AG04450 (cell line): Measurements from ENCODE around the gene XPR1. TPM values are rescaled to one million over a fixed set of nuclear protein-coding genes. Genes with fewer than 3 reads are reported as not detected.
A peak's percentile ranks its signal among the peaks of the same experiment; 100 is the strongest.

Source experiments
- CTCF ChIA-PET: fragments of 300-600, 350-600 bp; formaldehyde crosslinking; extraction: SDS; loops from one replicate; lab custom pipeline; 2022; ENCODE audit warnings: antibody characterized with exemption, inconsistent platforms; lab: Charles Lee
- POLR2A ChIA-PET: fragments of 350-600 bp; formaldehyde crosslinking; extraction: SDS; loops from one replicate; lab custom pipeline; 2021; ENCODE audit warnings: antibody characterized with exemption, inconsistent platforms; lab: Yijun Ruan, JAX
- DNase-seq: peaks from one replicate; pipeline ENCODE4 v3.0.0-alpha.2; 2011; ENCODE audit warnings: low read depth, low spot score
- H3K27ac ChIP-seq: one replicate; pipeline ENCODE4 v1.5.1; 2012; ENCODE audit warnings: low read depth, low read length, control low read depth
- H3K27me3 ChIP-seq: one replicate; pipeline ENCODE4 v1.6.0; 2012; ENCODE audit warnings: low read length; ENCODE audit not compliant: control insufficient read depth, insufficient read depth
- H3K4me3 ChIP-seq: 2 replicates; pipeline ENCODE4 v1.5.1; 2011; ENCODE audit warnings: mild to moderate bottlenecking, low read depth, low read length, control low read depth
- H3K9me3 ChIP-seq: 2 replicates; pipeline ENCODE4 v1.5.1; 2012; ENCODE audit warnings: low read length; ENCODE audit not compliant: control insufficient read depth, insufficient read depth
- CTCF ChIP-seq: IDR thresholded peaks from 2 replicates; pipeline ENCODE4 v1.5.1; 2011; ENCODE audit warnings: low read depth, low read length, control low read depth, inconsistent platforms
- polyA plus RNA-seq: library from polyadenylated mRNA; depleted of rRNA; stranded (reverse); fragments of >200 nt; gene quantifications from 2 replicates; pipeline ENCODE4 v1.2.3, GENCODE V29; 2011

XPR1 gene
- polyA plus RNA-seq, 1 experiment = 63.2 TPM

DNA sequence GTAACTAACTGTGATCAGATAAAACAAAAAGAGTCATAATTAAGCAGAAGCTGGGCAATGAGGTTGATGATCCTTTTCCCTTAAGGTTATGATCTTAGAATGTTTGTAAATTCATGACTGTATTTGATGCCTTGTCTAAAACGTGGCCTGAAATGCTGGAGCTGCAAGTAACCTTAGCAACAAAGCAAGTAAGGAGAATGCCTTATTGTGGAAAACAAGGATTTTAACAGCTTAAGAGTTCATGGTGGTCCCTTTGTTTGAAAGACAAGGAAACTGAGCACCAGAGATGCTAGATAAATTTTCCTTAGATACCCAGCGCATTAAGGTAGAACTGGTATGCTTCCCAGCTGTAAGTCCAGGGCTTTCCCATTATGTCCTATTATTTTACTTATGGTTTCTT is 25.7 kb upstream of the XPR1 start:
- ChIA-PET POLR2A (no interaction called here), CTCF (no interaction called here)
- Histone ChIP-seq H3K9me3 (no peaks in the 10 kb centered on the region), H3K27me3 (no peaks in the 10 kb centered on the region), H3K4me3 (no peak overlapping the region), H3K27ac (no peak overlapping the region)
- DNase-seq = no peak
- no peak for TF ChIP-seq CTCF

GRCh38 chr1:180609643-180610555 is 21.9 kb upstream of the XPR1 start:
- TF ChIP-seq CTCF = no peak
- DNase-seq = no peak
- no peak overlapping the region for H3K4me3 ChIP-seq
- H3K9me3 ChIP-seq = no peaks in the 10 kb centered on the region
- no peaks in the 10 kb centered on the region for H3K27me3 ChIP-seq
- POLR2A ChIA-PET = no interaction called here
- peak overlapping the region; percentile 32 for H3K27ac ChIP-seq
- CTCF ChIA-PET = interaction anchor here (0.6 to 1.5 kb wide), 5 partner anchors 11 to 253 kb away, joined by 3 to 4 read pairs (median 3); no protein-coding TSS in a partner anchor

DNA sequence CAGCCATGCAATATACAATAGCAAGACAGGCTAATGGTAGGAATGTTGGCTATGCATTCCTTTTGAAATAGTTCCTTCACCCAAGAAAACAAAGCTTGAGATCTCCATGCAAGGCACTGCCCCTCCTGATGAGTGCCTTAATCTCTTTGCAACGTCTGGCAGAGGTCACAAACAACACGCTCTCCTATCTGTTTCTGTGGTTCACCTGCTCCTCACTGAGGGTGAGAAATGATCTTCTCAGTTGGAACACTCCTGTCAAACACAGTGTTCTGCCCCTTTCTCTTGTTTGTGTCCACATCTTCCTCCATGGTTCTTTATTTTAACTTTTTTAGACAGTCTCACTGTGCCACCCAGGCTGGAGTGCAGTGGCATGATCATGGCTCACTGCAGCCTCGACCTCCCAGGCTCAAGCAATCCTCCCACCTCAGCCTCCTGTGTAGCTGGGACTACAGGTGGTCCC is 21.2 kb upstream of the XPR1 start:
- ChIA-PET CTCF (interaction anchor here (1.2 to 1.5 kb wide), 3 partner anchors 10 to 77 kb away, joined by 4 read pairs; partner anchors contain the start of gene XPR1), POLR2A (interaction anchor here (0.6 kb wide), 1 partner anchor 25 kb away, joined by 3 read pairs; no protein-coding TSS in a partner anchor)
- no peak overlapping the region for H3K4me3 ChIP-seq
- no peaks in the 10 kb centered on the region for H3K27me3 ChIP-seq
- TF ChIP-seq CTCF = no peak
- no peak for DNase-seq
- peak overlapping the region; percentile 75 for H3K27ac ChIP-seq
- H3K9me3 ChIP-seq = no peaks in the 10 kb centered on the region

DNA sequence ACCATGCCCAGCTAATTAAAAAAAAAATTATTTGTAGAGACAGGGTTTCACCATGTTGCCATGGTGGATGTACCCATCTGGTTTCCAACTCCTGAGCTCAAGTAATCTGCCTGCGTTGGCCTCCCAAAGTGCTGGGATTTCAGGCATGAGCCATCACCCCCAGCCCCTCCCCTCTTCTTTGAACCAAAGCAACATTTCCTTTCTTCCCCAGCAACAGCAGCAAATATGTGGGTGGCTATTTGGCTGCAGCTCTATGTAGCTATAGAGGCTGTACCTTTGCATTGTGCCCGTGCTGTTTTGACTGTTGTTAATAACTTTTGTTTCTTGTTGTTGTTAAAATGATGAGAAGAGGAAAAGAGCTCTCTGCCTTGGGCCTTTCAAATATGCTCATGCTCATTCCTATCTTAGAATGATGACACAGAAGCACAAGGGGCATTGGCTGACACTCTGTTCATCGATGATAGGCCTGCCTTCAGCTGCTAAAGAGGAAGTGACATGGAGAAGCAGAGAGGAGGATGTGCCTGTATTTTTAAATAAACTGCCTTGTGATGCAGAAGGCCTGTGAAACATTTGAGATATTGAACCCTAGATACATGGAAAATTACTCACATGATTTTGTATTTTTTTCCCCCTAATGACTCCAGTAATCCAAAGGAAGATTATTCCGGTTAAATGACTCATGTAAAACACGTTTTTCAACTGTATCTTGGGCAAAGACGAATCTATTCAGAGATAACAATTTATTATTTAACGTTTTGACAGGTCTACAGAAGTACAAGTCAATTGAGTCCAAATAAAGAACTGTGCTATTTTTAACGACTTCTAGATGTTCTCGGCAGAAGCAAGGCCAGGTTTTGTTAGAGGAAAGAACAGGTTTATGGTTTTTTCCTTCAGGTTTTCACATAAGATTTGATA is 20.5 kb upstream of the XPR1 start:
- no peak for TF ChIP-seq CTCF
- H3K27me3 ChIP-seq = no peaks in the 10 kb centered on the region
- H3K27ac ChIP-seq = peak overlapping the region; percentile 75
- H3K9me3 ChIP-seq = no peaks in the 10 kb centered on the region
- DNase-seq = no peak
- no peak overlapping the region for H3K4me3 ChIP-seq
- ChIA-PET POLR2A (interaction anchor here (0.6 kb wide), 1 partner anchor 26 kb away, joined by 3 read pairs; no protein-coding TSS in a partner anchor), CTCF (interaction anchor here (0.6 to 1.5 kb wide), 4 partner anchors 10 to 78 kb away, joined by 3 to 4 read pairs (median 4); partner anchors contain the start of gene XPR1)
